ENCODE data around the gene ZNF367.
"Not testable (repeated sequence)": the region's sequence is repeated elsewhere in the genome, so short reads cannot be mapped to it uniquely, and the experiment has no call there.

ZNF367 gene

DNA sequence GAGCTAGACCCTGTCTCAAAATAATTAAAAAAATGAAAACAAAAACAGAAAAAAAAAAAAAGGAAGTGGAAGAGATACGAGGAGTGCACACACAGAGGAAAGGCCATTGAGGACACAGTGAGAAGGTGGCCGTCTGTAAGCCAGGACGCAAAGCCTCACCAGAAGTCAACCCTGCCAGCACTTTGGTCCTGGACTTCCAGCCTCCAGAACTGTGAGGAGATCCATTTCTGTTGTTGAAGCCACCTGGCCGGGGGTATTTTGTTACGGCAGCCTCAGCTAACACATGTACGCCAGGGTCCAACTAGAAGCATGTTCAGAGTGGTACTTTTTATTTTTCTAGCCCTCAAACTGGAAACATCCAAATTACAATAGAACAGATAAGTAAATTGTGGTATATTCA lies 56.5 kb downstream of the ZNF367 start:
- DNase-seq (ENCODE audit: low read depth), result no peak

DNA sequence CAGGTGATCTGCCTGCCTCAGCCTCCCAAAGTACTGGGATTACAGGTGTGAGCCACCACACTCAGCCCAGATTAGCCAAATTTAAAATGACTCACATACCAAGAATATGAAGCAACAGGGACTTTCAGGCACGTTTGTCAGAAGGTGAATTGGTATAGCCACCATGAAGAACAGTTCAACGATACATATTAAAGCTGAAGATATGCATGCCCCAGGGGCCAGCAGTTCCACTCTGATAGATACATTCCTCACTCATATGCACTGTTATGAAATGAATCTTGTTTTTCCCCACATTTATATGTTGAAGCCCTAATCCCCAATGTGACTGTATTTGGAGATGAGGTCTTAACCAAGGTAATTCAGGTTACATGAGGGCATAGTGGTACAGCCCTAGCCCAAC lies 57.2 kb downstream of the ZNF367 start:
- no peak for DNase-seq (ENCODE audit: low read depth)

DNA sequence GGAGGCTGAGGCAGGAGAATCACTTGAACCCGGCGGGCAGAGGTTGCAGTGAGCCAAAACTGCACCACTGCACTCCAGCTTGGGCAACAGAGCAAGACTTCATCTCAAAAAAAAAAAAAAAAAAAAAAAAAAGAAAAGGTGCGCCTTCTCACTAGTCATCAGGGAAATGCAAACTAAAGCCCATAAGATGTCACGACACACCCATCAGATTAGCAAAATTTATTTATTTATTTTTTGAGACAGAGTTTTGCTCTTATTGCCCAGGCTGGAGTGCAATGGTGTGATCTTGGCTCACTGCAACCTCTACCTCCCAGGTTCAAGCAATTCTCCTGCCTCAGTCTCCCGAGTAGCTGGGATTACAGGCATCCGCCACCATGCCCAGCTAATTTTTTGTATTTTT lies 57.6 kb downstream of the ZNF367 start:
- DNase-seq (ENCODE audit: low read depth), result not testable (repeated sequence)

DNA sequence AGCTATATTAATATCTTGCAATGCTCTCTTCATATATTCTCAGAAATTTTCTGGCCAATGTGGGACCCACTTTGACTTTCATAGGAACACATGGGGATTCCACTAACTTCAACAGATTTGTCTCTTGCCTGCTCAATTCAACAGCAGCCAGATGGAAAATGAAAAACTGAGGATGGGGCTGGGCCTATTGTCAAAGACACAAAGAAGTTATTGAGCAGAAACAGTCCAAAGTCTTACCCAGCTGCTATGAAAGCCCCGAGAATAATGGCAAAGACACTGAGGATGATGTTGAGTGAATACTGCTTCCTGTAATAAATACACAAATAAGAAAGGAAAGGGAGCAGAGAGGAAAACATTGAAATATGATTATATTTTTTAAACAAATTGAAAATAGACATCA lies 67.3 kb downstream of the ZNF367 start:
- DNase-seq (ENCODE audit: low read depth), result no peak

DNA sequence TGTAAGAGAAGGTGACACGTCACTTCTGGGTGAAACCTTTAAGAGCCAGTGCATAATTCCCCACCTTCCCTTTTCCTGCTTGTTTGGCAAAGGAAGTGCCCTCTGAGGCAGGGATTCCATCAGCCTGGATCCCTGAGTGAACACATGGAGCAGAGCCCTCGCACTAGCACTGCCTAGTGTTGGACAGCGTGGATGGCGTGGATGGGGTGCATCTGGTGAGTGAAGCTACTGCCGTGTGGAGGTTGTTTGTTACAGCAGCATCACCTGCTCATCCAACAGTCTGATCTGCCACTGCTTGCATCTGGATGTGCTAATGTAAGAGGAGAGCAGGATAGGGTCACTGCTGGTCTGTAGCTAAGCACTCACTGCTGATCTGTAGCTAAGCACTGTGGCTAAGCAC lies 69.9 kb downstream of the ZNF367 start:
- no peak for DNase-seq (ENCODE audit: low read depth)

DNA sequence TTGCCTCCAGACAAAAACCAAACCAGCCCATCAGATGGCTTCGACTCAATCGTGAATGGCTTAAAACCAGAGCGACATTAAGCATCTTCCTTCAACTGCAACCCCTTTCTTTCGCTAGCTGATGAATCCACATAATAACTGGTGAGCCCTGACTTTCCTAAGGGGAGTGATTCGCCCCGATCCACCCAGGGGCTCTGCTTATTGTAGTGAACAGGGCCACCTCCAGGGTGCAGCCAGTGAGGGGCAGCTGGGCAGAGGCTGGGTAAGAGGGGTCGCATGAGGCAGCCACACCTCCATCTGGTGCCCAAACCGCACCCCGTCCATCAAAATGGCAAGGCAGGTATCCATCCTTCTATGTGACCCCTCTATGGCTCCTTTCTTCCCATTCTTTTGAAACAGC lies 72.6 kb downstream of the ZNF367 start:
- no peak for DNase-seq (ENCODE audit: low read depth)

DNA sequence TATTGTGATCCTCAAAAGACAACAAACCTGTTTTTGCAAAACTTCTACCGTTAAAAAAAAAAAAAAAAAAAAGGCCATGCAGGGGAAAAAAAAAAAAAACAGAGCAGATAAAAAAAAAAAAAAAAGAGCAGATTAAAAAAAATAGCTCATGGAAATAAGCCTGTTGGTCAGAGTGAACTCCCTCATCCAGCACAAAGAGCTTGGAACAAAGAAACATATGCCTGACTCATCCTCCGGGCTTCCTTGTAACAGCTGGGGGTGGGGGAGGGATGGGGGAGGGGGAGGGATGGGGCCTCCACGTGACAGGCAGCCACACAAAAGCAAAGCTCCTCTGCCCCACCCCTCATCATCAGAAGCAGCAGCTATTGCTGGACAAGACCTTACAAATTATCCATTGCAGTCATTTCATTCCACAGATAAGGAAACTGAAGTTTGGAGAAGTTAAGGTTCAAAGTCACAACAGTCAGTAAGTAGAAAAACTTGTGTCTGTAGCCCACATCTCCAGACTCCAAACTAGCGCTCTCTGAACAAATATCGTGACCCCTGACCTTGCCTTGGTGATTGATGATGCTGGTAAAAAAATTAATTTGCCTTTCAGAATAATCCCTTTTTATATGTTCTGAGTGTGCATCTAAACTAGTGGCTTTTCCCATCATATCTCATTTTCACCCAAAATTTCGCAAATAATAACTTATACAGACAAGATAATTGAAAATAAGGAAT lies 73.6 kb downstream of the ZNF367 start:
- DNase-seq (ENCODE audit: low read depth), result no peak

DNA sequence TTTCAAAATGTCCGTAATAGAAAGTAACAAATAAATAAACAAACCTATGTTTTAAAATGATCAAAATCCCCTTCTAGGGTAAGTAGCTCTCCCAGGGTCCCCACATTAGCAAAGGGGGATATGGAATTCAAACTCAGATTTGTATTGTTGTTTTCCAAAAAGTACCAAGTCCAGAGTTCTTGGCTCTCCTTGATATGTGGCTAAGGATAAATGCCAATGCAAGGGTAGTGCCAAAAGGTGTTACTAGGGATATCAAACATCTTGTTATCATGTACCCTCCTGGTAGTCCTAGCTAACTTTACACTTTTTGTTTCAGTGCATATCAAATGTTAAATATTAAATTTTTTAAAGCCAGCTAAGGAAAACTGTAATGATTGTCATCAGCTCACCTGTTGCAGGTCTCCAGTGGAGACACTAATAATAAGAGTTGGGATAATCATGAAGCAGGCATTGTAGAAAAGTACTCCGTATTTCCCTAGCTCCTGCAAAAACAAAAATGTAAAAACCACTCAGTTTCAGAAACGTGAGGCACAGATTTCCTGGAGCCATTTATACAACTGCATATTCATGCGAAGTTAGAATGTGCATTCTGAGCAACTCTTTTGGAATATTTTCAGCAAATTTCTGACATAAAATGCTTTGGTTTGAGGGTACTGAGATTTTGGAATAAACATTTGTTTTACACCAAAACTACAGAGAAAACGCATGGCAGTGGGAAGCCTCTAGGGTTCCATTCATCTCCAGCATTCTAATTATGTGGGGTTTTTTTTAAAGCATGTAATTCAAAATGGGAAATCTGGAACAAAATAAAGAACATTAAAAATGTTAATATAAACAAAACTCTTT lies 74.4 kb downstream of the ZNF367 start:
- DNase-seq (ENCODE audit: low read depth), result no peak

DNA sequence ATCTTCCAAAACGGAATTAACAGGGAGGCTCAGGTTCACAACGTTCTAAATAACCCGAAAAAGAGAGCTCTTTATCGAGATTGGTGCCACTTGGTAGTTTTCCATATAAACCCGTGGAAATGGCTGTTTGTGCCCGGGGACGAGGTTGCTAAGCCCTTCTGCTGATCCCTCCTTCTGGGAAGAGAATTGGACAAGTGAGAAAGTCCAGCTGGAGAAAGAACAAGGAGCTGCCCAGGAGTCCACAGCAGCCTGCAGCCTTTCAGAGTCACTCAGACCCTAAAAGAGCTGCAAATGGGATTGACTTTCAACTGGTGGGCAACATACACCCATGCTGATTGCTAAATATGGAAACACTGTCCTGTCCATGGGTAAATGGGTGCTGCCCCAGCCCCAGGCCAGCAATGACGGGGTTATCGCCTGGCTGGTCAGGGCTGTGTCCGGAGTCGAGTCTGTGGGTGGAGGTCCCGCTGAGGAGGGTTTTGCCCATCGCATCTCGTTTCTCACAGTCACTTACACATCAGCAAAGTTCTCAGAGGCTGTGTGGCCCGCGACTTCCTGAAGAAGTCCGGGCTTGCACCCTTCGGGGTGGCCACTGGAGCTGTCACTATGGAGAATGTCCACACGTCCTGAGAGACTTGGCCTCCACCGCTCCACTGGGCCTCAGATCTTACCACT lies 75.5 kb downstream of the ZNF367 start:
- no peak for DNase-seq (ENCODE audit: low read depth)

DNA sequence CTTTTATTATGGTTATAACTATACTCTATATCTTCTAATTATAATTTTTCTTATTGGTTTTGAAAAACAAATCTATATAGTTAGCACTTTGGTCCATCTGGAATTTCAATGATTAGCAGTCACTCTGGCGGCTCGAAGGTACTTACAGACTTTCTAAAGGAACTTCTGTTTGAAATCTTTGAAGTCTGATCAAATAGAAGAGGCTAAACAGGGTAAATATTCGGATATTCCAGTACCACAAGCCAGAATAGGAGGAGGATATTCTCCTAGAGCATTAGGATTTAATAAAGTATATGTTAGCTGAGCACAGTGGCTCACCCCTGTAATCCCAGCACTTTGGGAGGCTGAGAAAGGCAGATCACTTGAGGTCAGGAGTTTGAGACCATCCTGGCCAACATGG lies 77.5 kb downstream of the ZNF367 start:
- DNase-seq (ENCODE audit: low read depth), result no peak

DNA sequence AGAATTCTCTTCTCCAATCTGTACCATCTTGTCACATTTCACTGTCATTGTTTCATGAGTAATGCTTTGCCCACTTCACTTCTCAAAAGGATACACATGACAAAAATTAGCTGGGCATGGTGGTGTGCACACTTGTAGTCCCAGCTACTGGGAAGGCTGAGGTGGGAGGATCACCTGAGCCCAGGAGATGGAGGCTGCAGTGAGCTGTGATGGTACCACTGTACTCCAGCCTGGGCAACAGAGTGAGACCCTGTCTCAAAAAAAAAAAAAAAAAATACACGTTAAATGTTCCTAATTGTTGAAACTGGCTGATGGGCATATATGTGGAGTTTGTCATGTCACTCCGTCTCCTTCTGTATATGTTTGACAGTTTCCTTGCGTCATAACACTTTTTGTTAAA lies 79.9 kb downstream of the ZNF367 start:
- no peak for DNase-seq (ENCODE audit: low read depth)
